ENCODE results near the gene CREBBP.

DNA sequence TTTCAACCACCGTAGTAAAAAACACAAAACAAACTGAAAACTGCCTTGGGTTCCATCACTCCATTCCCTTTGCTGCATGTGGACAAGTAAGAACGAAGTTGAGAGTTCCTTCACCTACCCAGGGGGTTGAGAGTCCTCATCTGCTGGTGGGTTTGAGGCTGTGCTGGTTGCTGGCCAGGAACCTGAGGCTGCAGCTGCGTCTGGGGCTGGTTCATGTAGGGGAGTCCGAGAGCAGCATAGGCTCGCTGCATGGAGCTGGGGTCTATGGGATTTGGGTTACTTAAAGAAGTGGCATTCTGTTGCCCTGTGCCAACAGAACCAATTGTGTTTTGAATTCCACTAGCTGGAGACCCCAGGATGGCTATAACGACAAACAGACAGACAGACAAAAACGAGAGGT lies 97.9 kb downstream of the CREBBP start:
- no peak for TF ChIP-seq SIN3A (IDR thresholded peaks at IDR 0.05; ENCODE audit: borderline replicate concordance, low read depth, low read length)
- TF ChIP-seq, protein P1, sequence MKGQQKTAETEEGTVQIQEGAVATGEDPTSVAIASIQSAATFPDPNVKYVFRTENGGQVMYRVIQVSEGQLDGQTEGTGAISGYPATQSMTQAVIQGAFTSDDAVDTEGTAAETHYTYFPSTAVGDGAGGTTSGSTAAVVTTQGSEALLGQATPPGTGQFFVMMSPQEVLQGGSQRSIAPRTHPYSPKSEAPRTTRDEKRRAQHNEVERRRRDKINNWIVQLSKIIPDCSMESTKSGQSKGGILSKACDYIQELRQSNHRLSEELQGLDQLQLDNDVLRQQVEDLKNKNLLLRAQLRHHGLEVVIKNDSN (IDR thresholded peaks at IDR 0.05; ENCODE audit: borderline replicate concordance, low read depth): no peak
- TF ChIP-seq, protein P2, sequence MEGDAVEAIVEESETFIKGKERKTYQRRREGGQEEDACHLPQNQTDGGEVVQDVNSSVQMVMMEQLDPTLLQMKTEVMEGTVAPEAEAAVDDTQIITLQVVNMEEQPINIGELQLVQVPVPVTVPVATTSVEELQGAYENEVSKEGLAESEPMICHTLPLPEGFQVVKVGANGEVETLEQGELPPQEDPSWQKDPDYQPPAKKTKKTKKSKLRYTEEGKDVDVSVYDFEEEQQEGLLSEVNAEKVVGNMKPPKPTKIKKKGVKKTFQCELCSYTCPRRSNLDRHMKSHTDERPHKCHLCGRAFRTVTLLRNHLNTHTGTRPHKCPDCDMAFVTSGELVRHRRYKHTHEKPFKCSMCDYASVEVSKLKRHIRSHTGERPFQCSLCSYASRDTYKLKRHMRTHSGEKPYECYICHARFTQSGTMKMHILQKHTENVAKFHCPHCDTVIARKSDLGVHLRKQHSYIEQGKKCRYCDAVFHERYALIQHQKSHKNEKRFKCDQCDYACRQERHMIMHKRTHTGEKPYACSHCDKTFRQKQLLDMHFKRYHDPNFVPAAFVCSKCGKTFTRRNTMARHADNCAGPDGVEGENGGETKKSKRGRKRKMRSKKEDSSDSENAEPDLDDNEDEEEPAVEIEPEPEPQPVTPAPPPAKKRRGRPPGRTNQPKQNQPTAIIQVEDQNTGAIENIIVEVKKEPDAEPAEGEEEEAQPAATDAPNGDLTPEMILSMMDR (IDR thresholded peaks at IDR 0.05): no peak
- TF ChIP-seq ELF1 (IDR thresholded peaks at IDR 0.05): no peak
- no peak for TF ChIP-seq MXI1 (IDR thresholded peaks at IDR 0.05; ENCODE audit: low read depth, low read length)
- TF ChIP-seq, protein P3, sequence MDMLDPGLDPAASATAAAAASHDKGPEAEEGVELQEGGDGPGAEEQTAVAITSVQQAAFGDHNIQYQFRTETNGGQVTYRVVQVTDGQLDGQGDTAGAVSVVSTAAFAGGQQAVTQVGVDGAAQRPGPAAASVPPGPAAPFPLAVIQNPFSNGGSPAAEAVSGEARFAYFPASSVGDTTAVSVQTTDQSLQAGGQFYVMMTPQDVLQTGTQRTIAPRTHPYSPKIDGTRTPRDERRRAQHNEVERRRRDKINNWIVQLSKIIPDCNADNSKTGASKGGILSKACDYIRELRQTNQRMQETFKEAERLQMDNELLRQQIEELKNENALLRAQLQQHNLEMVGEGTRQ (IDR thresholded peaks at IDR 0.05; ENCODE audit: borderline replicate concordance, low read depth, low read length): no peak
- no peak for TF ChIP-seq TCF12 (IDR thresholded peaks at IDR 0.05)
- no peak for TF ChIP-seq EZH2phosphoT487 (IDR thresholded peaks at IDR 0.05; ENCODE audit: borderline replicate concordance, low read depth)
- TF ChIP-seq POLR2AphosphoS5 (IDR thresholded peaks at IDR 0.05; ENCODE audit: low read depth, low read length): no peak
